Prostate gland (tissue), 2 donors: ENCODE data around the gene CREBL2.
A peak's percentile ranks its signal among the peaks of the same experiment; 100 is the strongest.

ENCODE experiments used
- CTCF ChIP-seq, 4 experiments: fragments of 200-600 bp in 2 of 4; fragments of 450-650 bp in 2 of 4; sonication (generic) in 2 of 4; IDR thresholded peaks; 1 replicate in 3 of 4; 2 replicates in 1 of 4; pipeline ENCODE4 v1.5.1; 2016 to 2019; ENCODE audit warnings: antibody characterized with exemption in 4 of 4, mild to moderate bottlenecking in 2 of 4, moderate library complexity in 2 of 4
- POLR2A ChIP-seq: fragments of 450-650 bp; IDR thresholded peaks from one replicate; pipeline ENCODE4 v1.6.1; 2016; ENCODE audit warnings: antibody characterized with exemption, mild to moderate bottlenecking
- POLR2AphosphoS5 ChIP-seq: sonication (generic); formaldehyde crosslinking; IDR thresholded peaks from one replicate; pipeline ENCODE4 v1.6.1; 2017; ENCODE audit warnings: antibody characterized with exemption

- TF ChIP-seq POLR2AphosphoS5 (no peak), CTCF (IDR thresholded peaks at IDR 0.05) (peak in 2 of 4 experiments; percentile 11 to 29), POLR2A (no peak)
Observed at GRCh38 chr12:12645485-12645884, 33.8 kb downstream of the CREBL2 start.
